ENCODE measurements around the gene IQCN.

GRCh38 chr19:18265582-18265981, 8.7 kb downstream of the IQCN start:
- TF ChIP-seq POLR2A (IDR thresholded peaks at IDR 0.05) (no peak), CTCF (IDR thresholded peaks at IDR 0.05 in 4 of 5, conservative IDR thresholded peaks at IDR 0.05 in 1 of 5) (no peak)

All from gastrocnemius medialis (tissue), 4 donors.